Body of pancreas (tissue), 4 donors: Measurements from ENCODE around the gene UMODL1. TPM values are rescaled to one million over a fixed set of nuclear protein-coding genes. Genes with fewer than 3 reads are reported as not detected.

Source experiments
- ATAC-seq: fragments of 150-250 bp; one replicate; pipeline ENCODE4 v1.9.1; 2016
- DNase-seq, 4 donors: peaks; one replicate each; pipeline ENCODE4 v3.0.0-alpha.2; 2019
- H3K27ac ChIP-seq, 4 donors: fragments of 200-600 bp; sonication (generic); 1 replicate in 3 of 4; 2 replicates in 1 of 4; pipeline versions ENCODE4 v1.5.1 to v1.6.1; 2016 to 2019; ENCODE audit warnings: mild to moderate bottlenecking in 1 of 4, mixed read lengths in 1 of 4, moderate library complexity in 1 of 4
- H3K27me3 ChIP-seq, 2 donors: fragments of 200-600 bp; sonication (generic); one replicate each; pipeline ENCODE4 v1.6.0; 2016; ENCODE audit warnings: mild to moderate bottlenecking in 1 of 2
- H3K36me3 ChIP-seq, 2 donors: fragments of 200-600 bp; sonication (generic); replicated peaks in 1 of 2; 2 replicates each; pipeline ENCODE4 v1.5.1; 2016; ENCODE audit warnings: low read depth in 2 of 2; ENCODE audit not compliant: insufficient read depth in 1 of 2
- H3K4me1 ChIP-seq: fragments of 200-600 bp; sonication (generic); one replicate; pipeline ENCODE4 v1.6.0; 2016
- H3K4me3 ChIP-seq, 2 donors: fragments of 200-600 bp; sonication (generic); 1 replicate in 1 of 2; 2 replicates in 1 of 2; pipeline ENCODE4 v1.5.1; 2016 to 2019
- H3K9me3 ChIP-seq, 3 donors: fragments of 200-600 bp; sonication (generic); 1 replicate in 2 of 3; 2 replicates in 1 of 3; pipeline ENCODE4 v1.5.1; 2016
- CTCF ChIP-seq, 7 experiments: fragments of 450-650 bp in 4 of 7; fragments of 200-600 bp in 3 of 7; sonication (generic) in 3 of 7; IDR thresholded peaks; one replicate each; pipeline ENCODE4 v1.5.1; 2016 to 2019; ENCODE audit warnings: antibody characterized with exemption in 7 of 7
- POLR2A ChIP-seq, 3 donors: fragments of 450-650 bp; IDR thresholded peaks; one replicate each; pipeline ENCODE4 v1.6.1; 2016; ENCODE audit warnings: antibody characterized with exemption in 3 of 3, mild to moderate bottlenecking in 2 of 3
- WGBS, 2 donors: methylation state at CpG; one replicate each; pipeline ENCODE4 v1.1.5; 2017; 5-methylcytosine and 5-hydroxymethylcytosine counted together
- intact Hi-C: fragments of 100-400 bp; cut with DNase I; formaldehyde crosslinking; loops from one replicate; pipeline ENCODE4 v1.15.1; 2023
- total RNA-seq, 2 donors: library from RNA; depleted of rRNA; stranded (reverse); fragments of >200 nt; gene quantifications; one replicate each; pipeline ENCODE4 v1.1.0, GENCODE V29; 2016

UMODL1 gene
- total RNA-seq, 2 donors from 2014 or later: not detected

- Histone ChIP-seq H3K4me3 (no peak overlapping the region), H3K4me1 (peaks cover 22% of the 10 kb centered on the region), H3K27ac (peak overlapping the region in 3 of 4 donors; percentile 63 to 85 (median 84)), H3K36me3 (no peaks in the 10 kb centered on the region), H3K9me3 (no peaks in the 10 kb centered on the region), H3K27me3 (no peaks in the 10 kb centered on the region)
- no peak for ATAC-seq
- no peak for DNase-seq
- no peak for TF ChIP-seq CTCF (IDR thresholded peaks at IDR 0.05)
- TF ChIP-seq POLR2A (IDR thresholded peaks at IDR 0.05): no peak
- intact Hi-C loops: no loop called here
- 90 to 93% methylated on average over 10 of the region's 10 CpGs for WGBS, 2 donors
Measured at GRCh38 chr21:42038393-42038792, 32.7 kb upstream of the UMODL1 start.

- ATAC-seq (peak; percentile 73), DNase-seq (peak; percentile 45 to 63 (median 58))
- Histone ChIP-seq H3K4me3 (no peak overlapping the region), H3K9me3 (no peaks in the 10 kb centered on the region), H3K4me1 (peaks cover 22% of the 10 kb centered on the region), H3K27me3 (no peaks in the 10 kb centered on the region), H3K36me3 (no peaks in the 10 kb centered on the region), H3K27ac (peak overlapping the region; percentile 25 to 85 (median 74))
- intact Hi-C loops: no loop called here
- WGBS, 2 donors: 56 to 66% methylated on average over 8 of the region's 8 CpGs
- TF ChIP-seq CTCF (IDR thresholded peaks at IDR 0.05): no peak
- no peak for TF ChIP-seq POLR2A (IDR thresholded peaks at IDR 0.05)
Measured at GRCh38 chr21:42038826-42039425, 32.2 kb upstream of the UMODL1 start.

GRCh38 chr21:42039470-42039901 lies 31.6 kb upstream of the UMODL1 start:
- no peaks in the 10 kb centered on the region for H3K9me3 ChIP-seq
- TF ChIP-seq CTCF (IDR thresholded peaks at IDR 0.05) (no peak), POLR2A (IDR thresholded peaks at IDR 0.05) (peak in 1 of 3 donors; percentile 0)
- H3K27me3 ChIP-seq: no peaks in the 10 kb centered on the region
- DNase-seq (peak; percentile 50 to 68 (median 60)), ATAC-seq (peak; percentile 81)
- H3K36me3 ChIP-seq: no peaks in the 10 kb centered on the region
- H3K4me3 ChIP-seq: no peak overlapping the region
- peaks cover 22% of the 10 kb centered on the region for H3K4me1 ChIP-seq
- peak overlapping the region; percentile 37 to 85 (median 74) for H3K27ac ChIP-seq
- WGBS, 2 donors: 24 to 25% methylated on average over 4 to 5 of the region's 5 CpGs
- intact Hi-C loops: no loop called here

GRCh38 chr21:42039911-42040351 lies 31.2 kb upstream of the UMODL1 start:
- ATAC-seq: peak; percentile 7
- Histone ChIP-seq H3K4me3 (no peak overlapping the region), H3K27ac (peak overlapping the region; percentile 37 to 85 (median 74)), H3K36me3 (no peaks in the 10 kb centered on the region), H3K4me1 (peaks cover 22% of the 10 kb centered on the region), H3K27me3 (no peaks in the 10 kb centered on the region), H3K9me3 (no peaks in the 10 kb centered on the region)
- DNase-seq: no peak
- 59 to 80% methylated on average over 4 to 12 of the region's 12 CpGs for WGBS, 2 donors
- intact Hi-C loops: no loop called here
- TF ChIP-seq CTCF (IDR thresholded peaks at IDR 0.05): no peak
- no peak for TF ChIP-seq POLR2A (IDR thresholded peaks at IDR 0.05)
